AG09309 (cell line): ENCODE data around the gene SULT1C4.

ENCODE experiments used
- DNase-seq: peaks from one replicate; pipeline ENCODE4 v3.0.0-alpha.2; 2010; ENCODE audit warnings: low read depth
- H3K4me3 ChIP-seq: 2 replicates; pipeline ENCODE4 v1.5.1; 2011; ENCODE audit warnings: mild to moderate bottlenecking, low read depth, low read length, moderate library complexity; ENCODE audit not compliant: control insufficient read depth
- TF ChIP-seq, protein P1 (sequence below): IDR thresholded peaks from 2 replicates; pipeline ENCODE4 v1.5.1; 2011; ENCODE audit warnings: mild to moderate bottlenecking, low read depth, low read length, inconsistent platforms; ENCODE audit not compliant: insufficient read depth, control insufficient read depth; ENCODE audit errors: missing control alignments

Gene SULT1C4

DNA sequence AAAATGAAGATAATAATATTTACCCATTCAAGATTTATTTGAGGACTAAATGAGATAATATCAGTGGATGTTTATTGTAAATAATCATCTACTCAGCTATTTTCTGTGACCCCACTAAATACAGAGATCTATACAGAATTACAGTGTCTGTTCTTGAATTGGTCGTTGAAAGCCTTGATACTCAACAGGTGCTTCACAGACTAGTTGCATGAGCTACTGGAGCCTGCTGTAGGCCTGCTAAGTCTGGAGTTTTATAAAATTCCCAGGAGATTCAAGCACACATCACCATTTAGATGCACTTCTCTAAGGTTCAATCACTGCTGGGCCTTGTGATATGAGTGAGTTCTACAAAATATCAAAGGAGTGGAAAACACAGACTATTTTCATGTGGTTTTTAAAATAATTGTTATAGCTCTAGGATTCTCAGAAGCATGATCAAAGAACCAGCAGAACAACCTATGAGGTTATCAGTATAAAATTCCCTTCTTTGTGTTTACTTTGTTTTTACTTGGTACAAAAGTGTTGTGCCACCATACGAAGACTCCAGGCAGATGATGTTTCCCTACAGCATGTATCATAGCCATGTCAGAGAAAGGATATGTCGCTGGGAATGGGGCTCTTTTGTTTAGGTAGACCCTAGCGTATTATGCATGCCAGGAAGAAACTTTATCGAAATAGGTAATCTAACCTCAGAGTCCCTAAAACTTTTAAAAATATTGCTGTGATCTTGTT lies 7.1 kb downstream of the SULT1C4 start:
- TF ChIP-seq, protein P1, sequence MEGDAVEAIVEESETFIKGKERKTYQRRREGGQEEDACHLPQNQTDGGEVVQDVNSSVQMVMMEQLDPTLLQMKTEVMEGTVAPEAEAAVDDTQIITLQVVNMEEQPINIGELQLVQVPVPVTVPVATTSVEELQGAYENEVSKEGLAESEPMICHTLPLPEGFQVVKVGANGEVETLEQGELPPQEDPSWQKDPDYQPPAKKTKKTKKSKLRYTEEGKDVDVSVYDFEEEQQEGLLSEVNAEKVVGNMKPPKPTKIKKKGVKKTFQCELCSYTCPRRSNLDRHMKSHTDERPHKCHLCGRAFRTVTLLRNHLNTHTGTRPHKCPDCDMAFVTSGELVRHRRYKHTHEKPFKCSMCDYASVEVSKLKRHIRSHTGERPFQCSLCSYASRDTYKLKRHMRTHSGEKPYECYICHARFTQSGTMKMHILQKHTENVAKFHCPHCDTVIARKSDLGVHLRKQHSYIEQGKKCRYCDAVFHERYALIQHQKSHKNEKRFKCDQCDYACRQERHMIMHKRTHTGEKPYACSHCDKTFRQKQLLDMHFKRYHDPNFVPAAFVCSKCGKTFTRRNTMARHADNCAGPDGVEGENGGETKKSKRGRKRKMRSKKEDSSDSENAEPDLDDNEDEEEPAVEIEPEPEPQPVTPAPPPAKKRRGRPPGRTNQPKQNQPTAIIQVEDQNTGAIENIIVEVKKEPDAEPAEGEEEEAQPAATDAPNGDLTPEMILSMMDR: no peak
- no peak for DNase-seq
- no peak overlapping the region for H3K4me3 ChIP-seq

- TF ChIP-seq, protein P1: no peak
- no peak overlapping the region for H3K4me3 ChIP-seq
- no peak for DNase-seq
Measured at GRCh38 chr2:108385411-108386071, 7.8 kb downstream of the SULT1C4 start.

DNA sequence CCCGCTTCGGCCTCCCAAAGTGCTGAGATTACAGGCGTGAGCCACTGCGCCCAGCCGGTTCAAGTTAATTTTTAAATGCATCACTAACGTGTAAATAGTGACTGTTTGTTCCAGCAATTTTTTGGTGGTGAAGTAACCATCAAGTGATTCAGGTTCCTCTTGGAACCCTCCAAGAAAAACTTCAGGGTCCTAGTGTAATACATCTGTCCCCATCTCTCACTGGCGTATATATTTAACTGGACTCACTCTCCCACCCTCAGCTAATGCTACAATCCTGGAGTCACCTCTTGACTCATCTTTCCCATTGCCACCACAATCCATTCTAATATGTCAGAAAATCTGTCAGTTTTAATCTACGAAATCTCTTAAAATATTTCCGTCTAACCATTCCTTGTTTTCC lies 10.3 kb downstream of the SULT1C4 start:
- no peak overlapping the region for H3K4me3 ChIP-seq
- DNase-seq: no peak
- TF ChIP-seq, protein P1: no peak

DNA sequence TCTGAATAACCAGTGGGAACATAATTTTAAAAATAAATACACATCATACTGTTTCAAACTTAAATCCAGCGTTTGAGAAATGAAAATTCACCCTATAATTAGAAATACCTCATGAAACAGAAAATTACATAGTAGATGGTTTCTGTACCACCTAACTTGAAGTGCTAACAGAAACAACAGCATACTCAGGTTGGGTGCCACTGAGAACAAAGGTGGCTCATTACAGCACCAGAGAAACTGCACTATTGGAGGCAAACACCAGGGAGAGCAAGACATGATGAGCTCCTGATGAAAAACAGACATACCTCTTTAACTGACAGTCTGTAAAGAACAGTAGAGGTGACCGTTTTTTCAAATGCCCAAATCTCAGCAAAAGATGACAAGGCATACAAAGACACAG lies 12.6 kb downstream of the SULT1C4 start:
- TF ChIP-seq, protein P1: no peak
- no peak for DNase-seq
- H3K4me3 ChIP-seq: no peak overlapping the region

GRCh38 chr2:108392029-108392428 lies 14.3 kb downstream of the SULT1C4 start:
- TF ChIP-seq, protein P1: no peak
- DNase-seq: no peak
- H3K4me3 ChIP-seq: no peak overlapping the region

- TF ChIP-seq, protein P1: no peak
Measured at GRCh38 chr2:108393197-108393596, 15.4 kb downstream of the SULT1C4 start.

More at GRCh38 chr2:108393197-108393596, 15.4 kb downstream of the SULT1C4 start:
- H3K4me3 ChIP-seq: no peak overlapping the region
- DNase-seq: no peak
